Measurements from ENCODE around the gene STOM. TPM values are rescaled to one million over a fixed set of nuclear protein-coding genes. Genes with fewer than 3 reads are reported as not detected.

Gene STOM
- total and polyA plus RNA-seq, 2 donors (not counting 1 experiment from before 2014, with no cell fraction given), result 2.7 to 6.1 TPM

GRCh38 chr9:121360601-121361374 lies 9.3 kb downstream of the STOM start:
- H3K9me3 Mint-ChIP-seq (ENCODE audit: insufficient read depth), result no peaks in the 10 kb centered on the region
- H3K36me3 ChIP-seq (replicated peaks in 1 of 2; ENCODE audit: control extremely low read depth in 1 of 2, control insufficient read depth in 1 of 2, extremely low read depth in 1 of 2, insufficient read depth in 2 of 2, low read length in 1 of 2), result no peaks in the 10 kb centered on the region
- H3K27me3 ChIP-seq (replicated peaks in 1 of 4; ENCODE audit: control extremely low read depth in 1 of 4, control insufficient read depth in 3 of 4, insufficient read depth in 4 of 4, low read length in 3 of 4), result no peaks in the 10 kb centered on the region
- H3K4me2 ChIP-seq (replicated peaks; ENCODE audit: low read depth, low read length, poor library complexity, severe bottlenecking), result no peak overlapping the region
- DNase-seq (no peak), ATAC-seq (ENCODE audit: low read depth) (no peak)
- CTCF ChIA-PET, result no interaction called here
- no peaks in the 10 kb centered on the region for H3K27me3 Mint-ChIP-seq
- H3K27ac ChIP-seq (ENCODE audit: low read length in 2 of 2), result no peak overlapping the region
- no peaks in the 10 kb centered on the region for H4K20me1 ChIP-seq (ENCODE audit: control insufficient read depth, insufficient read depth, low read length, poor library complexity, severe bottlenecking)
- no peak overlapping the region for H2AFZ ChIP-seq (ENCODE audit: insufficient read depth, low read depth, low read length, poor library complexity, severe bottlenecking)
- H3K27ac Mint-ChIP-seq, result no peak overlapping the region
- H3K9me3 ChIP-seq (ENCODE audit: control extremely low read depth in 1 of 3, control insufficient read depth in 2 of 3, insufficient read depth in 1 of 3, low read length in 2 of 3), result no peaks in the 10 kb centered on the region
- H3K4me1 Mint-ChIP-seq, result peaks cover 17% of the 10 kb centered on the region
- intact Hi-C loops (cut with micrococcal nuclease), result no loop called here
- H3K4me3 Mint-ChIP-seq, result no peak overlapping the region
- TF ChIP-seq EZH2 (IDR thresholded peaks at IDR 0.05; ENCODE audit: borderline replicate concordance, insufficient read depth, low read depth, low read length, poor library complexity, severe bottlenecking) (no peak), CTCF (IDR thresholded peaks at IDR 0.05) (no peak)
- H3K4me3 ChIP-seq (ENCODE audit: control extremely low read depth in 1 of 5, extremely low read depth in 1 of 5, insufficient read depth in 1 of 5, low read depth in 2 of 5, low read length in 4 of 5), result no peak overlapping the region
- POLR2A ChIA-PET, result no interaction called here
- H3K79me2 ChIP-seq (ENCODE audit: control insufficient read depth, insufficient read depth, low read length), result no peaks in the 10 kb centered on the region
- H3K4me1 ChIP-seq (ENCODE audit: control insufficient read depth in 2 of 2, insufficient read depth in 2 of 2, low read length in 2 of 2), result peaks cover 3 to 13% of the 10 kb centered on the region in 2 donors
- H3K9ac ChIP-seq (ENCODE audit: low read length), result no peak overlapping the region

Measured in B cell (primary cell).